ENCODE data around the gene ARHGAP40. TPM values are rescaled to one million over a fixed set of nuclear protein-coding genes. Genes with fewer than 3 reads are reported as not detected.
A peak's percentile ranks its signal among the peaks of the same experiment; 100 is the strongest.

ARHGAP40 gene
- polyA plus RNA-seq, 2 donors, result 27.9 to 53.3 TPM

DNA sequence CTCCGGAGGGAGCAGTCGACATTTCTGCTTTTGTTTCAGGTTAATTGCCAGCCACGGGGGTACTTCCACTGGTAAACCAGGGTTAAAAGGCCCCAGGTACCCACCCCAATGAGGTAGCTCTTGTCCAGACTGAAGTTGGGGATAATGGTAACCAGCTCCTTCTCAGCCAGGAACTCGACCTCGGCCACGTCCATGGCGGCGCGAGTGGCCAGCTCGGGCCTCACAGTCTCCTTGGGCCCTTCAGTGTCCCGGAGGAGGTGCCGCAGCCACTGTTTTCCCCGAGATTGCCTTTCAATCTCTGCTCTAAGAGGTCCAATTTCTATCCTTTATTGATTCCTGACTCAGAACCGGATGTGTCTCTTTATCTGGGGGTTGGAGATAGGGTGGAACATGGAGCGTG is 13.7 kb downstream of the ARHGAP40 start:
- H3K27me3 ChIP-seq (ENCODE audit: control insufficient read depth in 1 of 2, insufficient read depth in 2 of 2, low read length in 2 of 2), result no peaks in the 10 kb centered on the region
- WGBS, 2 donors, result 87 to 90% methylated on average over 15 of the region's 15 CpGs

GRCh38 chr20:38616457-38616856 is 14.8 kb downstream of the ARHGAP40 start:
- H3K27ac ChIP-seq (ENCODE audit: low read depth in 2 of 2, low read length in 1 of 2), result no peak overlapping the region
- H3K36me3 ChIP-seq (ENCODE audit: control insufficient read depth in 2 of 2, insufficient read depth in 2 of 2, low read length in 1 of 2), result no peaks in the 10 kb centered on the region
- H3K4me3 ChIP-seq (ENCODE audit: low read depth in 1 of 2, low read length in 2 of 2), result no peak overlapping the region
- no peaks in the 10 kb centered on the region for H3K4me1 ChIP-seq (ENCODE audit: control insufficient read depth in 2 of 2, insufficient read depth in 2 of 2, low read length in 1 of 2)
- no peaks in the 10 kb centered on the region for H3K9me3 ChIP-seq (ENCODE audit: control insufficient read depth in 2 of 2, insufficient read depth in 1 of 2, low read depth in 1 of 2, low read length in 1 of 2)
- 84 to 87% methylated on average over 4 of the region's 4 CpGs for WGBS, 2 donors
- H3K27me3 ChIP-seq (ENCODE audit: control insufficient read depth in 1 of 2, insufficient read depth in 2 of 2, low read length in 2 of 2), result no peaks in the 10 kb centered on the region

More for the DNA sequence above, 13.7 kb downstream of the ARHGAP40 start:
- H3K4me3 ChIP-seq (ENCODE audit: low read depth in 1 of 2, low read length in 2 of 2), result no peak overlapping the region
- H3K4me1 ChIP-seq (ENCODE audit: control insufficient read depth in 2 of 2, insufficient read depth in 2 of 2, low read length in 1 of 2), result no peaks in the 10 kb centered on the region
- H3K9me3 ChIP-seq (ENCODE audit: control insufficient read depth in 2 of 2, insufficient read depth in 1 of 2, low read depth in 1 of 2, low read length in 1 of 2), result no peaks in the 10 kb centered on the region
- no peak overlapping the region for H3K27ac ChIP-seq (ENCODE audit: low read depth in 2 of 2, low read length in 1 of 2)
- no peaks in the 10 kb centered on the region for H3K36me3 ChIP-seq (ENCODE audit: control insufficient read depth in 2 of 2, insufficient read depth in 2 of 2, low read length in 1 of 2)

DNA sequence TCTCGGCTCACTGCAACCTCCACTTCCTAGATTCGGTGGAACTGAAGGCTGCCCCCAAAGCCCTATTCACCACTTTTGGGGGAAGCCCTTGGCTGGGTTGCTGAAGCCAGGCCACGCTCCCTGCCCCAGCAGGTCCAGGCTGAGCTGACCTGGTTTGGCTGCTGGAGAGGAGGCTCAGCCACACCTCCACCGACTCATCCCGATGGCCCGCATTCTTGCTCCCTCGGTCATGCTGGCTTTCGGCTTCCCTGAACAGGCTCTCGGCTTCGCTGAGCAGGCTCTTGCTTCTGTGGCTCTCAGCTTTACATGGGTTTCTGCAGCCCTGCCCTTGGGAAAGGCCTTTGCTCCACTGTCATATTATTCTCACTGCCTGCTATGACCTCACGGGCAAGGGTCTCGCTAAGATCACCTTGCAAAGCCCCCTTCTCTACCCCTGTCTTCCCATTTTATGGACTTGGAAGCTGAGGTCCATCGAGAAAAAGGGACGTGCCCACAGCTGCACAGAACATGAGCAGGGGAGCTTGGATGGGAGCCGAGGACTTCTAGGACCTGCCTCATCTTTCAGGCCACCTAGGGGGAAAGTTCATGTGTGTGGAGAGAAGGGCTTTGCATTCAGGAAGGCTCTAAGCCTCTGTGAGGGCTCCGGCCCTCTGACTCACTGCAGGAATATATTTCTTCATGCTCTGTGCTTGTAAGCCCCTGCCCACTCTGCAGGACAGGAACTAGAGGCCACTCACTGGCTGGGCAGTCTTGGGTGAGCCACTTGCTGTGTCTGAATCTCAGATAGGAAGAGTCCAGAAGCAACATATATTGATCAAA is 15.6 kb downstream of the ARHGAP40 start:
- H3K9me3 ChIP-seq (ENCODE audit: control insufficient read depth in 2 of 2, insufficient read depth in 1 of 2, low read depth in 1 of 2, low read length in 1 of 2), result no peaks in the 10 kb centered on the region
- WGBS, 2 donors, result 55 to 60% methylated on average over 16 of the region's 16 CpGs
- peak overlapping the region; percentile 71 to 90 for H3K27ac ChIP-seq (ENCODE audit: low read depth in 2 of 2, low read length in 1 of 2)
- H3K4me1 ChIP-seq (ENCODE audit: control insufficient read depth in 2 of 2, insufficient read depth in 2 of 2, low read length in 1 of 2), result no peaks in the 10 kb centered on the region
- H3K36me3 ChIP-seq (ENCODE audit: control insufficient read depth in 2 of 2, insufficient read depth in 2 of 2, low read length in 1 of 2), result no peaks in the 10 kb centered on the region
- no peak overlapping the region for H3K4me3 ChIP-seq (ENCODE audit: low read depth in 1 of 2, low read length in 2 of 2)
- H3K27me3 ChIP-seq (ENCODE audit: control insufficient read depth in 1 of 2, insufficient read depth in 2 of 2, low read length in 2 of 2), result no peaks in the 10 kb centered on the region

DNA sequence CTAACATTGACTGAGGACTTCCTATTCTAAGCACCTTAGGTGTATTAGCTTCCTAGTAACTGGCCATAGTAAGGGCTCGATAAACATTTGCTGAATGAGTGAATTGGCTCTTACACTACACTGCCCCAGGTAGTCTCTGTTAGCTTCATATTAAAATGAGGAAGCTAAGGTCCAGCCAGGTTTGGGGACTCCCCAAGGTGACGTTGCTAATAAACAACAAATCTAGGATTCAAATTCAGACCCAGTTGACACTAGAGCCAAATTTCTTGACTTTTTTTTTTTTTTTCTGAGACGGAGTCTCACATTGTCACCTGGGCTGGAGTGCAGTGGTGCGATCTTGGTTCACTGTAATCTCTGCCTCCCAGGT is 16.2 kb downstream of the ARHGAP40 start:
- Histone ChIP-seq H3K27ac (ENCODE audit: low read depth in 2 of 2, low read length in 1 of 2) (peak overlapping the region; percentile 71 to 90), H3K36me3 (ENCODE audit: control insufficient read depth in 2 of 2, insufficient read depth in 2 of 2, low read length in 1 of 2) (no peaks in the 10 kb centered on the region), H3K27me3 (ENCODE audit: control insufficient read depth in 1 of 2, insufficient read depth in 2 of 2, low read length in 2 of 2) (no peaks in the 10 kb centered on the region), H3K9me3 (ENCODE audit: control insufficient read depth in 2 of 2, insufficient read depth in 1 of 2, low read depth in 1 of 2, low read length in 1 of 2) (no peaks in the 10 kb centered on the region), H3K4me1 (ENCODE audit: control insufficient read depth in 2 of 2, insufficient read depth in 2 of 2, low read length in 1 of 2) (no peaks in the 10 kb centered on the region), H3K4me3 (ENCODE audit: low read depth in 1 of 2, low read length in 2 of 2) (no peak overlapping the region)
- WGBS, 2 donors, result 83 to 87% methylated on average over 4 of the region's 4 CpGs

DNA sequence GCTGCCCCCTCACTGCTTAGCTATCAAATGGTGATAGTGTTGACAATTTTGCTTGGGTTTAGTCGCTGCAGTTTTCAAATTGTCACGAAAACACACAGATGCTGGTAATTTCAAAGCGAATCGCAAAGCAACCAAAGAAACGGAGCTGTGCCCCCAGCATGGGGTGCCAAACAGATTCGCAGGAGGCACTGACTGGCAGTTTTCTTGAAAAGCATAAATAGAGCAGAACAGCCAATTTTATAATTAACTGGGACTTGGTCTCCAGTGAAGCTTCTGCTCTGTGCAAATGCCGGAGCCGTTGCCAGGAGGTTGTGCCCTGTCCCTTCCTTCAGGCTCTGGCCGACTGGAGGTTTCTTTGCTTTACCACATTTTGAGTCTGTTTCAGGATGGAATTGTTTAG is 18.8 kb downstream of the ARHGAP40 start:
- no peaks in the 10 kb centered on the region for H3K36me3 ChIP-seq (ENCODE audit: control insufficient read depth in 2 of 2, insufficient read depth in 2 of 2, low read length in 1 of 2)
- no peaks in the 10 kb centered on the region for H3K27me3 ChIP-seq (ENCODE audit: control insufficient read depth in 1 of 2, insufficient read depth in 2 of 2, low read length in 2 of 2)
- 61 to 64% methylated on average over 9 of the region's 9 CpGs for WGBS, 2 donors
- H3K9me3 ChIP-seq (ENCODE audit: control insufficient read depth in 2 of 2, insufficient read depth in 1 of 2, low read depth in 1 of 2, low read length in 1 of 2), result peaks cover 0 to 3% of the 10 kb centered on the region in 2 donors
- H3K27ac ChIP-seq (ENCODE audit: low read depth in 2 of 2, low read length in 1 of 2), result no peak overlapping the region
- no peak overlapping the region for H3K4me3 ChIP-seq (ENCODE audit: low read depth in 1 of 2, low read length in 2 of 2)
- no peaks in the 10 kb centered on the region for H3K4me1 ChIP-seq (ENCODE audit: control insufficient read depth in 2 of 2, insufficient read depth in 2 of 2, low read length in 1 of 2)

DNA sequence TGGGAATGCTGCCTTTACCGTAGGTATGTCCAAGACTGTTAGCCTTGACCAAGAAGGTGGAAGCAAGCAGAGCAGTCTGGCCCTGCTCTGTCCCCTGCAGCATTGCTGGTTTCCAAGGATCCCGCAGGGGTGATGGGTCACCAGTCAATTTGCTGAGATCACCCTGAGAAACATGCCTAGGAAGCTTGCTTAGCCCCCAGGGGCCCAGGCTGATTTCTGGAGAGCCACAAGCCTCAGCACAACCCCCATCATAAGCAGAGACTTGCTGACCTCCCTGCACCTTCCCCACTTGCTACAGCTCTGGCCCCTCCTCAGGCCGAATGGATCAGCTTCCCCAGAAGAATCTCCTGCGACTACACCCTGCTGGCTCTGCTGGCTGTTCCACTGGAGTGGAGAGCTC is 21.5 kb downstream of the ARHGAP40 start:
- Histone ChIP-seq H3K4me3 (ENCODE audit: low read depth in 1 of 2, low read length in 2 of 2) (no peak overlapping the region), H3K27me3 (ENCODE audit: control insufficient read depth in 1 of 2, insufficient read depth in 2 of 2, low read length in 2 of 2) (no peaks in the 10 kb centered on the region), H3K27ac (ENCODE audit: low read depth in 2 of 2, low read length in 1 of 2) (no peak overlapping the region), H3K9me3 (ENCODE audit: control insufficient read depth in 2 of 2, insufficient read depth in 1 of 2, low read depth in 1 of 2, low read length in 1 of 2) (peaks cover 0 to 8% of the 10 kb centered on the region in 2 donors), H3K36me3 (ENCODE audit: control insufficient read depth in 2 of 2, insufficient read depth in 2 of 2, low read length in 1 of 2) (peaks cover 0 to 3% of the 10 kb centered on the region in 2 donors), H3K4me1 (ENCODE audit: control insufficient read depth in 2 of 2, insufficient read depth in 2 of 2, low read length in 1 of 2) (no peaks in the 10 kb centered on the region)
- WGBS, 2 donors, result 66 to 67% methylated on average over 4 of the region's 4 CpGs

DNA sequence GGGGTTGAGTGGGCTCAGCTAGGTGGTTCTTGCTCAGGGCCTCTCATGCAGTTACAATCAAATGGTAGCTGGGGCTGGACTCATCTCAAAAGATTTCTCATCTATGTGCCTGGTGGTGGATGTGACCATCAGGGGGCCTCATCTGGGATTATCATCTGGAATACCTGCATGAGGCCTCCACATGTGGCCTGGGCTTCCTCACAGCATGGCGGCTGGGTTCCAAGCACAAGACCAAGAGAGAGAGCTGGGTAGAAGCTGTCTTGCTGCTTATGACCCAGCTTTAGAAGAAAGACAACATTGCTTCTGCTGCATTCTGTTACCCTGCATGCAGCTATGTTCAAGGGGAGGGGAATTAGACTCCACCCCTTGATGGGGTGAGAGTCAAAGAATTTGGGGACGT is 22.5 kb downstream of the ARHGAP40 start:
- Histone ChIP-seq H3K4me1 (ENCODE audit: control insufficient read depth in 2 of 2, insufficient read depth in 2 of 2, low read length in 1 of 2) (no peaks in the 10 kb centered on the region), H3K36me3 (ENCODE audit: control insufficient read depth in 2 of 2, insufficient read depth in 2 of 2, low read length in 1 of 2) (peaks cover 0 to 3% of the 10 kb centered on the region in 2 donors), H3K27me3 (ENCODE audit: control insufficient read depth in 1 of 2, insufficient read depth in 2 of 2, low read length in 2 of 2) (no peaks in the 10 kb centered on the region), H3K27ac (ENCODE audit: low read depth in 2 of 2, low read length in 1 of 2) (no peak overlapping the region), H3K4me3 (ENCODE audit: low read depth in 1 of 2, low read length in 2 of 2) (no peak overlapping the region), H3K9me3 (ENCODE audit: control insufficient read depth in 2 of 2, insufficient read depth in 1 of 2, low read depth in 1 of 2, low read length in 1 of 2) (peaks cover 0 to 8% of the 10 kb centered on the region in 2 donors)
- WGBS, 2 donors, result 73 to 91% methylated on average over 2 of the region's 2 CpGs

GRCh38 chr20:38625896-38626295 is 24.3 kb downstream of the ARHGAP40 start:
- H3K4me3 ChIP-seq (ENCODE audit: low read depth in 1 of 2, low read length in 2 of 2), result no peak overlapping the region
- H3K4me1 ChIP-seq (ENCODE audit: control insufficient read depth in 2 of 2, insufficient read depth in 2 of 2, low read length in 1 of 2), result no peaks in the 10 kb centered on the region
- peaks cover 0 to 8% of the 10 kb centered on the region in 2 donors for H3K9me3 ChIP-seq (ENCODE audit: control insufficient read depth in 2 of 2, insufficient read depth in 1 of 2, low read depth in 1 of 2, low read length in 1 of 2)
- H3K27ac ChIP-seq (ENCODE audit: low read depth in 2 of 2, low read length in 1 of 2), result no peak overlapping the region
- H3K27me3 ChIP-seq (ENCODE audit: control insufficient read depth in 1 of 2, insufficient read depth in 2 of 2, low read length in 2 of 2), result no peaks in the 10 kb centered on the region
- peaks cover 0 to 7% of the 10 kb centered on the region in 2 donors for H3K36me3 ChIP-seq (ENCODE audit: control insufficient read depth in 2 of 2, insufficient read depth in 2 of 2, low read length in 1 of 2)

DNA sequence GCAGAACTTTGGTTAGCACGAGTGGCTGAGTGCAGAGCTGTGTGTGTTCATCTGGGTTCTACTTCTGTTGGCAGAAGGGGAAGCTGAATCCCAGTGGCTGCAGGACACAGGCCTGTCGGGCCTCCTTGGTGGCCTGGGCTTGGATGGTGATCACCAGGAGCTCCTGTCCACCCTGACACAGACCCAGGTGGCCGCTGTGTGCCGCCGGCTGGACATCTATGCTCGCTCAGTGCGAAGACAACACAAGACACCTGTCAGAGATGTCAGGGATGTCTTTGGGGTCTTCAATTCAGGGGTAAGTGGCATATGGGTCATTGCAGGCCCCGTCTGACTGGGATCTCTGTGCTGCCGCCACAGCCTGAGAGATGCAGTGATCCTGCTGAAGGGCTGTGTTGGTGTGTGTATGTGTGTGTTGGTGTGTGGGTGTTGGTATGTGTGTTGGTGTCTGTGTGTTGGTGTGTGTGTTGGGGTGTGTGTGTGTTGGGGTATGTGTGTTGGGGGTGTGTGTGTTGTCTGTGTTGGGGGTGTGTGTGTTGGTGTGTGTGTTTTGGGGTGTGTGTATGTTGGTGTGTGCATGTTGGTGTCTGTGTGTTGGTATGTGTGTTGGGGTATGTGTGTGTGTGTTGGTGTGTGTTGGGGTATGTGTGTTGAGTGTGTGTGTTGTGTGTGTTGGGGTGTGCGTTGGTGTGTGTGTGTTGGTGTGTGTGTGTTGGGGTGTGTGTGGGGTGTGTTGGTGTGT is 25.5 kb downstream of the ARHGAP40 start:
- Histone ChIP-seq H3K36me3 (ENCODE audit: control insufficient read depth in 2 of 2, insufficient read depth in 2 of 2, low read length in 1 of 2) (peaks cover 0 to 7% of the 10 kb centered on the region in 2 donors), H3K4me3 (ENCODE audit: low read depth in 1 of 2, low read length in 2 of 2) (no peak overlapping the region), H3K27ac (ENCODE audit: low read depth in 2 of 2, low read length in 1 of 2) (no peak overlapping the region), H3K27me3 (ENCODE audit: control insufficient read depth in 1 of 2, insufficient read depth in 2 of 2, low read length in 2 of 2) (no peaks in the 10 kb centered on the region), H3K4me1 (ENCODE audit: control insufficient read depth in 2 of 2, insufficient read depth in 2 of 2, low read length in 1 of 2) (no peaks in the 10 kb centered on the region), H3K9me3 (ENCODE audit: control insufficient read depth in 2 of 2, insufficient read depth in 1 of 2, low read depth in 1 of 2, low read length in 1 of 2) (peaks cover 0 to 8% of the 10 kb centered on the region in 2 donors)
- 87 to 94% methylated on average over 9 to 10 of the region's 10 CpGs for WGBS, 2 donors

Measured in esophagus (tissue), 2 donors.